Upper lobe of left lung (tissue), 4 donors: ENCODE data around the gene CYSTM1.

Source experiments
- EP300 ChIP-seq, 4 donors: sonication (generic); formaldehyde crosslinking; IDR thresholded peaks; one replicate each; pipeline ENCODE4 v1.5.1; 2017; ENCODE audit warnings: antibody characterized with exemption in 4 of 4, control low read depth in 2 of 4
- POLR2A ChIP-seq, 4 donors: fragments of 450-650 bp; IDR thresholded peaks; one replicate each; pipeline ENCODE4 v1.5.1; 2016 to 2017; ENCODE audit warnings: antibody characterized with exemption in 4 of 4, mild to moderate bottlenecking in 2 of 4
- POLR2AphosphoS5 ChIP-seq, 2 donors: sonication (generic); formaldehyde crosslinking; IDR thresholded peaks; one replicate each; pipeline ENCODE4 v1.5.1; 2017; ENCODE audit warnings: antibody characterized with exemption in 2 of 2
- TF ChIP-seq, protein P1 (sequence below), 6 experiments: fragments of 450-650 bp in 4 of 6; fragments of 200-600 bp in 2 of 6; sonication (generic) in 2 of 6; IDR thresholded peaks; one replicate each; pipeline ENCODE4 v1.5.1; 2016 to 2019; ENCODE audit warnings: antibody characterized with exemption in 6 of 6

DNA sequence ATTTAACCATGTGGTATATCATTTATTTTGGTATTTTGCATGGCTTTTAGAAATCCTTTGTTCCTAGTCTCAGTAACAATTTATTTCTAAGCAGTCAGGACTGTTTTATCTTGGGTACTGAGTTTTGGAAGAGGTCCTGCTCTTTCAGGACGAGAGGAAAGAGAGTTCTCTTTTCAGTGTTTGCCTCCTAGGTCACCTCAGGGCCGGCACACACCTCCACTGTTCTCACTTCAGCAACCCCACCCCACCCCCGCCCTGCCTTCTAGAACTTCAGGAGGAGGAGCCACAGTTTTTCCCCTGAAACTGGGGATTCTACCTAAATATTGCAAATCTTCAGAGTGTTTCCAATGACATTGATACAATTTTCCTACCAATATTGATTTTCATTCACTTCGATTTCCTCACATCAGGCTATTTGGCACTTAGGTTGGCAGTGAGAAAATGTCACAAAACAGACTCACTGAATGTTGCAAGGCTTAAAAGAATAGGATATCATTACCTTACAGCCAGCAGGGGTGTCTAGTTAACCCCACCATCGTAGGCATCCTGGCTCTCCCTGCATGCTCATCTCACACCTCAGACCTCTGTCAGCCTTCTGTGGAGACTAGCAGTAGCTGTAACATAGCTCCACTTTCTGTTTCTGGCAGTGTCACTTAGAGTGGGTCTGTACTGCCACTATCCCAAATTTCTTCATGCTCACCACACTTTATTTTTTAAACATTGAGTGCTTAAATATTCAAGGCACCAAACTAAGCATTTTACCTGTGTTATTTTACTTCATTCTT is 43.8 kb upstream of the CYSTM1 start:
- TF ChIP-seq POLR2AphosphoS5 (IDR thresholded peaks at IDR 0.05), result no peak
- TF ChIP-seq, protein P1, sequence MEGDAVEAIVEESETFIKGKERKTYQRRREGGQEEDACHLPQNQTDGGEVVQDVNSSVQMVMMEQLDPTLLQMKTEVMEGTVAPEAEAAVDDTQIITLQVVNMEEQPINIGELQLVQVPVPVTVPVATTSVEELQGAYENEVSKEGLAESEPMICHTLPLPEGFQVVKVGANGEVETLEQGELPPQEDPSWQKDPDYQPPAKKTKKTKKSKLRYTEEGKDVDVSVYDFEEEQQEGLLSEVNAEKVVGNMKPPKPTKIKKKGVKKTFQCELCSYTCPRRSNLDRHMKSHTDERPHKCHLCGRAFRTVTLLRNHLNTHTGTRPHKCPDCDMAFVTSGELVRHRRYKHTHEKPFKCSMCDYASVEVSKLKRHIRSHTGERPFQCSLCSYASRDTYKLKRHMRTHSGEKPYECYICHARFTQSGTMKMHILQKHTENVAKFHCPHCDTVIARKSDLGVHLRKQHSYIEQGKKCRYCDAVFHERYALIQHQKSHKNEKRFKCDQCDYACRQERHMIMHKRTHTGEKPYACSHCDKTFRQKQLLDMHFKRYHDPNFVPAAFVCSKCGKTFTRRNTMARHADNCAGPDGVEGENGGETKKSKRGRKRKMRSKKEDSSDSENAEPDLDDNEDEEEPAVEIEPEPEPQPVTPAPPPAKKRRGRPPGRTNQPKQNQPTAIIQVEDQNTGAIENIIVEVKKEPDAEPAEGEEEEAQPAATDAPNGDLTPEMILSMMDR (IDR thresholded peaks at IDR 0.05), result no peak
- TF ChIP-seq POLR2A (IDR thresholded peaks at IDR 0.05), result no peak
- no peak for TF ChIP-seq EP300 (IDR thresholded peaks at IDR 0.05)
